ENCODE measurements around the gene WNT4.

WNT4 gene

GRCh38 chr1:22163137-22163536 lies 20.2 kb upstream of the WNT4 start:
- DNase-seq: no peak

GRCh38 chr1:22159891-22160290 lies 17.0 kb upstream of the WNT4 start:
- no peak for DNase-seq

- no peak for DNase-seq
Measured at GRCh38 chr1:22158654-22159053, 15.8 kb upstream of the WNT4 start.

- DNase-seq: no peak
Measured at GRCh38 chr1:22157359-22157966, 14.6 kb upstream of the WNT4 start.

GRCh38 chr1:22155517-22155916 lies 12.6 kb upstream of the WNT4 start:
- DNase-seq: no peak

- no peak for DNase-seq
Measured at GRCh38 chr1:22154626-22155025, 11.7 kb upstream of the WNT4 start.

- no peak for DNase-seq
Measured at GRCh38 chr1:22153660-22154437, 11.0 kb upstream of the WNT4 start.

GRCh38 chr1:22150923-22151322 lies 8.0 kb upstream of the WNT4 start:
- DNase-seq: no peak

- DNase-seq: peak in 1 of 2 experiments; percentile 16
Measured at GRCh38 chr1:22142315-22143064, 407 bp downstream of the WNT4 start.

- no peak for DNase-seq
Measured at GRCh38 chr1:22141554-22142314, 1.2 kb downstream of the WNT4 start.

- no peak for DNase-seq
Measured at GRCh38 chr1:22140694-22141093, 2.2 kb downstream of the WNT4 start.

GRCh38 chr1:22139817-22140216 lies 3.1 kb downstream of the WNT4 start:
- no peak for DNase-seq

- no peak for DNase-seq
Measured at GRCh38 chr1:22139066-22139594, 3.8 kb downstream of the WNT4 start.

- no peak for DNase-seq
Measured at GRCh38 chr1:22137004-22137720, 5.7 kb downstream of the WNT4 start.

GRCh38 chr1:22133931-22134324 lies 9.0 kb downstream of the WNT4 start:
- no peak for DNase-seq

- DNase-seq: no peak
Measured at GRCh38 chr1:22133247-22133930, 9.5 kb downstream of the WNT4 start.

- DNase-seq: no peak
Measured at GRCh38 chr1:22132517-22133235, 10.2 kb downstream of the WNT4 start.

- peak in 1 of 2 experiments; percentile 42 for DNase-seq
Measured at GRCh38 chr1:22131875-22132486, 10.9 kb downstream of the WNT4 start.

GRCh38 chr1:22131062-22131461 lies 11.8 kb downstream of the WNT4 start:
- no peak for DNase-seq

GRCh38 chr1:22129501-22130117 lies 13.3 kb downstream of the WNT4 start:
- no peak for DNase-seq
